PC-9 (cell line): ENCODE results near the gene FILIP1L.

ENCODE experiments used
- EZH2 ChIP-seq: fragments of 200-600 bp; sonication (generic); IDR thresholded peaks from 2 replicates; pipeline ENCODE4 v1.8.0; 2017; ENCODE audit warnings: antibody characterized with exemption, low read depth
- TF ChIP-seq, protein P1 (sequence below): fragments of 200-600 bp; sonication (generic); conservative IDR thresholded peaks from 2 replicates; pipeline ENCODE4 v1.6.1; 2017; ENCODE audit warnings: mixed run types, antibody characterized with exemption, mild to moderate bottlenecking, moderate library complexity

DNA sequence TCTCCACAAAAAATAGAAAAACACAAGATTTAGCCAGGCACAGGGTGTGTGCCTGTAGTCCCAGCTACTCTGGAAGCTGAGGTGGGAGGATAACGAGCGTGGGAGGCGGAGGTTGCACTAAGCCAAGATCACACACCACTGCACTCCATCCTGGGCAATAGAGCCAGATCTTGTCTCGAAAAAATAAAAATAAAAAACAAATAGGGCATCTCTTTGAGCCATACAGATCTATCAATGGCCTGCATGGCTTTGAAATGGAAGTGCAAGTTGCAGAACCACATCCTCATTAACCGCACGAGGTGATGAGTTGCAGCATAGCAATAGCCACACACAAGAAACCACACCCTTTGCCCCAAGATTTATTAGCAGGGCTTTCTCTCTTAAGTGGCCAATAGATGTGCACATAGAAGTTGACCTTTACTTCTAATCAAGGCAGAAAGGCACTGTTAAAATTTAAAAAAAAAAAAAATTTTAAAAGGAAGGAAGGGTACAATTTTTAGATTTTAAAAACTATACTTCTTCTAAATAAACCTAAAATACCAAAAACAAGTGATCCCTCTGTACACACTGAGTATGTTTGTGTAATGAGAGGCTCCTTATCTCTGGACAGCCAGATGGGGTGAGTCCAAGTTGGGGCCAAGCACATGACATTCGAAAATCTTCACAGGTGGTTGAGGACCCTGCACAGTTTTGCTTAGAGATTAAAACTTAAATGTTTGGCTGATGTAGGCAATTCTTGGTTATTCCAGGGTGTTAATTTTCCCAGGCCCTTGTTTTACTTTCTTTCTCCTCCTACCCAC lies 53.4 kb downstream of the FILIP1L start:
- TF ChIP-seq, protein P1, sequence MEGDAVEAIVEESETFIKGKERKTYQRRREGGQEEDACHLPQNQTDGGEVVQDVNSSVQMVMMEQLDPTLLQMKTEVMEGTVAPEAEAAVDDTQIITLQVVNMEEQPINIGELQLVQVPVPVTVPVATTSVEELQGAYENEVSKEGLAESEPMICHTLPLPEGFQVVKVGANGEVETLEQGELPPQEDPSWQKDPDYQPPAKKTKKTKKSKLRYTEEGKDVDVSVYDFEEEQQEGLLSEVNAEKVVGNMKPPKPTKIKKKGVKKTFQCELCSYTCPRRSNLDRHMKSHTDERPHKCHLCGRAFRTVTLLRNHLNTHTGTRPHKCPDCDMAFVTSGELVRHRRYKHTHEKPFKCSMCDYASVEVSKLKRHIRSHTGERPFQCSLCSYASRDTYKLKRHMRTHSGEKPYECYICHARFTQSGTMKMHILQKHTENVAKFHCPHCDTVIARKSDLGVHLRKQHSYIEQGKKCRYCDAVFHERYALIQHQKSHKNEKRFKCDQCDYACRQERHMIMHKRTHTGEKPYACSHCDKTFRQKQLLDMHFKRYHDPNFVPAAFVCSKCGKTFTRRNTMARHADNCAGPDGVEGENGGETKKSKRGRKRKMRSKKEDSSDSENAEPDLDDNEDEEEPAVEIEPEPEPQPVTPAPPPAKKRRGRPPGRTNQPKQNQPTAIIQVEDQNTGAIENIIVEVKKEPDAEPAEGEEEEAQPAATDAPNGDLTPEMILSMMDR: no peak
- TF ChIP-seq EZH2: no peak
